22Rv1 (cell line): ENCODE results near the gene RBMS1.

Experiments
- ZFX ChIP-seq: fragments of 450-650 bp; IDR thresholded peaks from 2 replicates; pipeline ENCODE4 v1.6.1; 2017; ENCODE audit warnings: antibody characterized with exemption, borderline replicate concordance
- TF ChIP-seq, protein P1 (sequence below): fragments of 450-650 bp; IDR thresholded peaks from 2 replicates; pipeline ENCODE4 v1.5.1; 2017; ENCODE audit warnings: mild to moderate bottlenecking

DNA sequence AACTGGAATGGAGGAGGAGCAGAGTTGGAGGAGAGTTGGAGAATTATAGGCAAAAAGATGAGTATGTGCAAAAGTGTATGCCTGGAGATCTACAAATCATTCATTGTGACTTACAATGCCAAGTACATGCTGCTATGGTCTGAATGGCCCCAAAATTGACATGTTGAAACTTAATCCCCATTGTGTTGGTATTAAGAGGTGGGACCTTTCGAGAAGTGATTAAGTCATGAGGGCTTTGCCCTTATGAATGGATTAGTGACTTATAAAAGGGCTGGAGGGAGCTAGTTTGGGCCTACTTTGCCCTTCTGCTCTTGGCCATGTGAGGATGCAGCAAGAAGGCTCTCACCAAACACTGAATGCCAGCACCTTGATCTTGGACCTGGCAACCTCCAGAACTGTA, 6.3 kb upstream of the RBMS1 start:
- TF ChIP-seq, protein P1, sequence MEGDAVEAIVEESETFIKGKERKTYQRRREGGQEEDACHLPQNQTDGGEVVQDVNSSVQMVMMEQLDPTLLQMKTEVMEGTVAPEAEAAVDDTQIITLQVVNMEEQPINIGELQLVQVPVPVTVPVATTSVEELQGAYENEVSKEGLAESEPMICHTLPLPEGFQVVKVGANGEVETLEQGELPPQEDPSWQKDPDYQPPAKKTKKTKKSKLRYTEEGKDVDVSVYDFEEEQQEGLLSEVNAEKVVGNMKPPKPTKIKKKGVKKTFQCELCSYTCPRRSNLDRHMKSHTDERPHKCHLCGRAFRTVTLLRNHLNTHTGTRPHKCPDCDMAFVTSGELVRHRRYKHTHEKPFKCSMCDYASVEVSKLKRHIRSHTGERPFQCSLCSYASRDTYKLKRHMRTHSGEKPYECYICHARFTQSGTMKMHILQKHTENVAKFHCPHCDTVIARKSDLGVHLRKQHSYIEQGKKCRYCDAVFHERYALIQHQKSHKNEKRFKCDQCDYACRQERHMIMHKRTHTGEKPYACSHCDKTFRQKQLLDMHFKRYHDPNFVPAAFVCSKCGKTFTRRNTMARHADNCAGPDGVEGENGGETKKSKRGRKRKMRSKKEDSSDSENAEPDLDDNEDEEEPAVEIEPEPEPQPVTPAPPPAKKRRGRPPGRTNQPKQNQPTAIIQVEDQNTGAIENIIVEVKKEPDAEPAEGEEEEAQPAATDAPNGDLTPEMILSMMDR: no peak
- no peak for TF ChIP-seq ZFX
